Neural cell (in vitro differentiated cells): ENCODE data around the gene RUFY3.

Experiments used
- CTCF ChIP-seq: fragments of 450-650 bp; IDR thresholded peaks from 2 replicates; pipeline ENCODE4 v1.5.1; 2014; ENCODE audit warnings: antibody characterized with exemption, mild to moderate bottlenecking, moderate library complexity; ENCODE audit not compliant: poor library complexity, severe bottlenecking
- EP300 ChIP-seq: fragments of 450-650 bp; conservative IDR thresholded peaks from 2 replicates; pipeline ENCODE4 v1.6.1; 2014; ENCODE audit warnings: antibody characterized with exemption, mild to moderate bottlenecking, moderate library complexity; ENCODE audit not compliant: poor library complexity, severe bottlenecking
- EZH2 ChIP-seq: fragments of 200-600, 300-800 bp; shearing (Covaris generic), sonication (generic); IDR thresholded peaks from 2 replicates; pipeline ENCODE4 v1.6.1; 2014; ENCODE audit warnings: antibody characterized with exemption, low read length, borderline replicate concordance, mild to moderate bottlenecking; ENCODE audit not compliant: insufficient read depth, poor library complexity, severe bottlenecking
- MXI1 ChIP-seq: fragments of 450-650 bp; conservative IDR thresholded peaks from 2 replicates; pipeline ENCODE4 v1.6.1; 2014; ENCODE audit warnings: antibody characterized with exemption, mild to moderate bottlenecking; ENCODE audit not compliant: poor library complexity, severe bottlenecking
- POLR2AphosphoS5 ChIP-seq: IDR thresholded peaks from 2 replicates; pipeline ENCODE4 v1.6.1; 2012
- RAD21 ChIP-seq: fragments of 450-650 bp; conservative IDR thresholded peaks from 2 replicates; pipeline ENCODE4 v1.6.1; 2014; ENCODE audit warnings: antibody characterized with exemption, mild to moderate bottlenecking, moderate library complexity
- REST ChIP-seq: IDR thresholded peaks from 2 replicates; pipeline ENCODE4 v1.6.1; 2012; ENCODE audit warnings: borderline replicate concordance
- SMC3 ChIP-seq: fragments of 450-650 bp; conservative IDR thresholded peaks from 2 replicates; pipeline ENCODE4 v1.6.1; 2014; ENCODE audit warnings: antibody characterized with exemption, mild to moderate bottlenecking, moderate library complexity; ENCODE audit not compliant: poor library complexity
- TAF1 ChIP-seq: IDR thresholded peaks from 2 replicates; pipeline ENCODE4 v1.6.1; 2012; ENCODE audit warnings: low read depth

- TF ChIP-seq CTCF (no peak), POLR2AphosphoS5 (no peak), EZH2 (no peak), REST (no peak), EP300 (no peak), RAD21 (no peak), TAF1 (no peak), MXI1 (no peak), SMC3 (no peak)
These were observed 6.7 kb upstream of the RUFY3 start for GRCh38 chr4:70715097-70715496.
